OCI-LY7 (cell line): ENCODE measurements around the gene NUFIP2. TPM values are rescaled to one million over a fixed set of nuclear protein-coding genes. Genes with fewer than 3 reads are reported as not detected.

Experiments
- BruUV-seq: library from RNA; stranded (reverse); fragments of 400-500 nt; replicated peaks from 2 replicates; lab custom pipeline; 2021; lab: Mats Ljungman, UMichigan
- CTCF ChIA-PET: fragments of 300-600 bp; sonication (Branson Sonifier 250); formaldehyde crosslinking; loops from one replicate; lab custom pipeline; 2022; ENCODE audit warnings: antibody characterized with exemption; ENCODE audit not compliant: unreplicated experiment; lab: Charles Lee
- POLR2A ChIA-PET: fragments of 300-600 bp; sonication (Branson Sonifier 250); formaldehyde crosslinking; loops from one replicate; lab custom pipeline; 2022; ENCODE audit warnings: antibody characterized with exemption; lab: Charles Lee
- DNase-seq: peaks from one replicate; pipeline ENCODE4 v3.0.0-alpha.2; 2015; ENCODE audit warnings: low spot score
- H2AFZ ChIP-seq: fragments of 200-600 bp; sonication (generic), shearing (Covaris generic); 2 replicates; pipeline ENCODE4 v1.6.1; 2014; ENCODE audit warnings: mild to moderate bottlenecking, antibody characterized with exemption, low read length, moderate library complexity
- H3K27ac ChIP-seq: fragments of 200-600 bp; sonication (generic); 2 replicates; pipeline ENCODE4 v1.5.1; 2014; ENCODE audit warnings: mixed run types, low read depth, mild to moderate bottlenecking, moderate library complexity, low read length, inconsistent platforms; ENCODE audit not compliant: poor library complexity, severe bottlenecking
- H3K36me3 ChIP-seq: fragments of 200-600 bp; sonication (generic); 2 replicates; pipeline ENCODE4 v1.6.1; 2014; ENCODE audit warnings: mild to moderate bottlenecking, antibody characterized with exemption, low read length, moderate library complexity, mixed read lengths; ENCODE audit not compliant: insufficient read depth
- H3K4me1 ChIP-seq: fragments of 200-600 bp; sonication (generic); 2 replicates; pipeline ENCODE4 v1.5.1; 2014; ENCODE audit warnings: mild to moderate bottlenecking, low read length; ENCODE audit not compliant: insufficient read depth, poor library complexity, severe bottlenecking
- H3K4me2 ChIP-seq: fragments of 200-600 bp; sonication (generic); 2 replicates; pipeline ENCODE4 v1.6.1; 2014; ENCODE audit warnings: mild to moderate bottlenecking, low read length
- H3K4me3 ChIP-seq: fragments of 200-600 bp; sonication (generic); 2 replicates; pipeline ENCODE4 v1.5.1; 2014; ENCODE audit warnings: mild to moderate bottlenecking, low read depth, low read length; ENCODE audit not compliant: poor library complexity, severe bottlenecking
- H3K79me2 ChIP-seq: fragments of 200-600 bp; sonication (generic); 2 replicates; pipeline ENCODE4 v1.6.1; 2016; ENCODE audit warnings: low read depth, mild to moderate bottlenecking, low read length, moderate library complexity, mixed read lengths; ENCODE audit not compliant: insufficient read depth
- H3K9me2 ChIP-seq: fragments of 200-600 bp; sonication (generic); 2 replicates; pipeline ENCODE4 v1.6.1; 2016; ENCODE audit warnings: mild to moderate bottlenecking, low read length, mixed read lengths; ENCODE audit not compliant: insufficient read depth
- H3K9me3 ChIP-seq: fragments of 200-600 bp; sonication (generic); 2 replicates; pipeline ENCODE4 v1.6.1; 2014; ENCODE audit warnings: mild to moderate bottlenecking, mixed run types, low read length, mixed read lengths
- H4K20me1 ChIP-seq: fragments of 200-600 bp; sonication (generic); 2 replicates; pipeline ENCODE4 v1.6.1; 2014; ENCODE audit warnings: mild to moderate bottlenecking, antibody characterized with exemption, low read length, moderate library complexity, mixed read lengths; ENCODE audit not compliant: insufficient read depth
- EZH2phosphoT487 ChIP-seq: fragments of 200-600 bp; sonication (generic); IDR thresholded peaks from 2 replicates; pipeline ENCODE4 v1.6.1; 2018; ENCODE audit warnings: low read depth, borderline replicate concordance, mild to moderate bottlenecking, mixed run types, antibody characterized with exemption, low read length, moderate library complexity, mixed read lengths
- intact Hi-C: fragments of 100-400 bp; cut with micrococcal nuclease; formaldehyde crosslinking; loops from one replicate; pipeline ENCODE4 v1.10.0; 2022; ENCODE audit not compliant: unreplicated experiment
- total RNA-seq, 2 experiments: library from RNA; depleted of rRNA in 1 of 2; stranded (reverse); fragments of >200 nt in 1 of 2; shearing (Covaris generic) in 1 of 2; gene quantifications; 2 replicates each; pipeline ENCODE4 v1.2.3, GENCODE V29; 2014 to 2022
- TF ChIP-seq, protein P1 (sequence below): fragments of 200-600 bp; sonication (generic); conservative IDR thresholded peaks from 2 replicates; pipeline ENCODE4 v1.5.1; 2014; ENCODE audit warnings: mild to moderate bottlenecking, antibody characterized with exemption, low read length, moderate library complexity, mixed read lengths

Gene NUFIP2
- total RNA-seq, 2 experiments from 2014 or later, result 37.1 to 71.4 TPM

- H3K36me3 ChIP-seq, result no peaks in the 10 kb centered on the region
- H3K79me2 ChIP-seq, result no peaks in the 10 kb centered on the region
- no peaks in the 10 kb centered on the region for H4K20me1 ChIP-seq
- H3K4me1 ChIP-seq, result peaks cover 6% of the 10 kb centered on the region
- intact Hi-C loops, result no loop called here
- no peak overlapping the region for H2AFZ ChIP-seq
- ChIA-PET CTCF (no interaction called here), POLR2A (interaction anchor here (1.1 kb wide), 1 partner anchor 17 kb away, joined by 3 read pairs; no protein-coding TSS in a partner anchor)
- H3K9me3 ChIP-seq, result no peaks in the 10 kb centered on the region
- H3K4me2 ChIP-seq, result no peak overlapping the region
- no peaks in the 10 kb centered on the region for H3K9me2 ChIP-seq
- TF ChIP-seq EZH2phosphoT487, result no peak
- TF ChIP-seq, protein P1, sequence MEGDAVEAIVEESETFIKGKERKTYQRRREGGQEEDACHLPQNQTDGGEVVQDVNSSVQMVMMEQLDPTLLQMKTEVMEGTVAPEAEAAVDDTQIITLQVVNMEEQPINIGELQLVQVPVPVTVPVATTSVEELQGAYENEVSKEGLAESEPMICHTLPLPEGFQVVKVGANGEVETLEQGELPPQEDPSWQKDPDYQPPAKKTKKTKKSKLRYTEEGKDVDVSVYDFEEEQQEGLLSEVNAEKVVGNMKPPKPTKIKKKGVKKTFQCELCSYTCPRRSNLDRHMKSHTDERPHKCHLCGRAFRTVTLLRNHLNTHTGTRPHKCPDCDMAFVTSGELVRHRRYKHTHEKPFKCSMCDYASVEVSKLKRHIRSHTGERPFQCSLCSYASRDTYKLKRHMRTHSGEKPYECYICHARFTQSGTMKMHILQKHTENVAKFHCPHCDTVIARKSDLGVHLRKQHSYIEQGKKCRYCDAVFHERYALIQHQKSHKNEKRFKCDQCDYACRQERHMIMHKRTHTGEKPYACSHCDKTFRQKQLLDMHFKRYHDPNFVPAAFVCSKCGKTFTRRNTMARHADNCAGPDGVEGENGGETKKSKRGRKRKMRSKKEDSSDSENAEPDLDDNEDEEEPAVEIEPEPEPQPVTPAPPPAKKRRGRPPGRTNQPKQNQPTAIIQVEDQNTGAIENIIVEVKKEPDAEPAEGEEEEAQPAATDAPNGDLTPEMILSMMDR, result no peak
- no peak overlapping the region for H3K27ac ChIP-seq
- DNase-seq, result no peak
- H3K4me3 ChIP-seq, result no peak overlapping the region
- no TSS peak for BruUV-seq
These were observed 81.2 kb downstream of the NUFIP2 start for GRCh38 chr17:29212681-29213121.

- H3K79me2 ChIP-seq, result no peaks in the 10 kb centered on the region
- H3K4me1 ChIP-seq, result peaks cover 6% of the 10 kb centered on the region
- no peaks in the 10 kb centered on the region for H3K9me3 ChIP-seq
- no peak for DNase-seq
- no peak overlapping the region for H2AFZ ChIP-seq
- intact Hi-C loops, result no loop called here
- H3K9me2 ChIP-seq, result no peaks in the 10 kb centered on the region
- BruUV-seq, result no TSS peak
- H3K36me3 ChIP-seq, result no peaks in the 10 kb centered on the region
- H4K20me1 ChIP-seq, result no peaks in the 10 kb centered on the region
- H3K4me2 ChIP-seq, result no peak overlapping the region
- TF ChIP-seq EZH2phosphoT487, result no peak
- TF ChIP-seq, protein P1, result no peak
- CTCF ChIA-PET, result no interaction called here
- no peak overlapping the region for H3K4me3 ChIP-seq
- no peak overlapping the region for H3K27ac ChIP-seq
- POLR2A ChIA-PET, result interaction anchor here (1.1 kb wide), 1 partner anchor 16 kb away, joined by 3 read pairs; no protein-coding TSS in a partner anchor
These were observed 81.8 kb downstream of the NUFIP2 start for GRCh38 chr17:29212094-29212631.

GRCh38 chr17:29210879-29211278 lies 83.1 kb downstream of the NUFIP2 start:
- no peak for TF ChIP-seq EZH2phosphoT487
- TF ChIP-seq, protein P1, result no peak
- no TSS peak for BruUV-seq
- CTCF ChIA-PET, result no interaction called here
- Histone ChIP-seq H3K4me3 (no peak overlapping the region), H3K4me1 (peaks cover 4% of the 10 kb centered on the region), H2AFZ (no peak overlapping the region), H4K20me1 (no peaks in the 10 kb centered on the region), H3K9me3 (no peaks in the 10 kb centered on the region), H3K79me2 (no peaks in the 10 kb centered on the region), H3K36me3 (no peaks in the 10 kb centered on the region), H3K27ac (no peak overlapping the region), H3K4me2 (no peak overlapping the region), H3K9me2 (no peaks in the 10 kb centered on the region)
- POLR2A ChIA-PET, result no interaction called here
- no peak for DNase-seq
- intact Hi-C loops, result no loop called here
